Trophoblast cell (in vitro differentiated cells and primary cell): ENCODE data around the gene YAP1.

Experiments used
- DNase-seq, 2 donors: peaks; one replicate each; pipeline ENCODE4 v3.0.0-alpha.2; 2016
- H2AFZ ChIP-seq: 2 replicates; pipeline ENCODE4 v1.6.1; 2013; ENCODE audit warnings: low read length, moderate library complexity, mild to moderate bottlenecking; ENCODE audit not compliant: insufficient read depth, poor library complexity
- H2AK5ac ChIP-seq: 2 replicates; pipeline ENCODE4 v1.6.1; 2013; ENCODE audit warnings: mild to moderate bottlenecking, low read length
- H2BK120ac ChIP-seq: 2 replicates; pipeline ENCODE4 v1.6.1; 2013; ENCODE audit warnings: low read length, mild to moderate bottlenecking, moderate library complexity; ENCODE audit not compliant: insufficient read depth, poor library complexity
- H2BK12ac ChIP-seq: 2 replicates; pipeline ENCODE4 v1.6.1; 2013; ENCODE audit warnings: mild to moderate bottlenecking, low read length, moderate library complexity
- H2BK5ac ChIP-seq: 2 replicates; pipeline ENCODE4 v1.6.1; 2013; ENCODE audit warnings: low read length, low read depth, moderate library complexity, mild to moderate bottlenecking; ENCODE audit not compliant: poor library complexity
- H3K14ac ChIP-seq: 2 replicates; pipeline ENCODE4 v1.6.1; 2013; ENCODE audit warnings: mild to moderate bottlenecking, low read length
- H3K18ac ChIP-seq: 2 replicates; pipeline ENCODE4 v1.6.1; 2013; ENCODE audit warnings: mild to moderate bottlenecking, low read length
- H3K23ac ChIP-seq: 2 replicates; pipeline ENCODE4 v1.6.1; 2013; ENCODE audit warnings: low read length
- H3K27ac ChIP-seq: 2 replicates; pipeline ENCODE4 v1.5.1; 2013; ENCODE audit warnings: low read depth, mild to moderate bottlenecking, inconsistent platforms, low read length, moderate library complexity
- H3K27me3 ChIP-seq: 2 replicates; pipeline ENCODE4 v1.6.1; 2013; ENCODE audit warnings: inconsistent platforms, mild to moderate bottlenecking, low read length, moderate library complexity; ENCODE audit not compliant: insufficient read depth
- H3K36me3 ChIP-seq, 2 experiments: 1 replicate in 1 of 2; 2 replicates in 1 of 2; pipeline ENCODE4 v1.6.1; 2013; ENCODE audit warnings: low read length in 2 of 2, mild to moderate bottlenecking in 2 of 2, moderate library complexity in 1 of 2; ENCODE audit not compliant: insufficient read depth in 2 of 2, control insufficient read depth in 1 of 2
- H3K4ac ChIP-seq: 2 replicates; pipeline ENCODE4 v1.6.1; 2013; ENCODE audit warnings: low read depth, mild to moderate bottlenecking, low read length, moderate library complexity
- H3K4me1 ChIP-seq, 2 experiments: 1 replicate in 1 of 2; 2 replicates in 1 of 2; pipeline ENCODE4 v1.6.1; 2013; ENCODE audit warnings: low read length in 2 of 2, mild to moderate bottlenecking in 2 of 2, moderate library complexity in 1 of 2; ENCODE audit not compliant: insufficient read depth in 2 of 2, control insufficient read depth in 1 of 2
- H3K4me2 ChIP-seq: 2 replicates; pipeline ENCODE4 v1.6.1; 2013; ENCODE audit warnings: inconsistent platforms, mild to moderate bottlenecking, low read length, moderate library complexity
- H3K4me3 ChIP-seq: 2 replicates; pipeline ENCODE4 v1.5.1; 2013; ENCODE audit warnings: mild to moderate bottlenecking, low read depth, low read length, inconsistent platforms
- H3K79me1 ChIP-seq: one replicate; pipeline ENCODE4 v1.6.1; 2013; ENCODE audit warnings: low read length
- H3K79me2 ChIP-seq: 2 replicates; pipeline ENCODE4 v1.6.1; 2013; ENCODE audit warnings: low read length, mild to moderate bottlenecking; ENCODE audit not compliant: control insufficient read depth, insufficient read depth, poor library complexity
- H3K9ac ChIP-seq: 2 replicates; pipeline ENCODE4 v1.6.1; 2013; ENCODE audit warnings: mild to moderate bottlenecking, low read length
- H3K9me3 ChIP-seq: 2 replicates; pipeline ENCODE4 v1.6.1; 2013; ENCODE audit warnings: low read depth, mild to moderate bottlenecking, control low read depth, inconsistent platforms, low read length; ENCODE audit not compliant: insufficient read depth
- H4K12ac ChIP-seq: 2 replicates; pipeline ENCODE4 v1.6.1; 2013; ENCODE audit warnings: low read depth, mild to moderate bottlenecking, low read length, moderate library complexity
- H4K8ac ChIP-seq: 2 replicates; pipeline ENCODE4 v1.6.1; 2013; ENCODE audit warnings: low read depth, mild to moderate bottlenecking, low read length, moderate library complexity
- H4K91ac ChIP-seq: one replicate; pipeline ENCODE4 v1.6.1; 2013; ENCODE audit warnings: low read depth, mild to moderate bottlenecking, low read length, moderate library complexity
- WGBS: extraction: QIAGEN DNeasy Blood & Tissue Kit; methylation state at CpG from one replicate; pipeline ENCODE4 v1.1.7; 2013; ENCODE audit warnings: missing lambda C conversion rate; ENCODE audit not compliant: insufficient read length, insufficient coverage; ENCODE audit errors: extremely low coverage; 5-methylcytosine and 5-hydroxymethylcytosine counted together

The YAP1 gene

DNA sequence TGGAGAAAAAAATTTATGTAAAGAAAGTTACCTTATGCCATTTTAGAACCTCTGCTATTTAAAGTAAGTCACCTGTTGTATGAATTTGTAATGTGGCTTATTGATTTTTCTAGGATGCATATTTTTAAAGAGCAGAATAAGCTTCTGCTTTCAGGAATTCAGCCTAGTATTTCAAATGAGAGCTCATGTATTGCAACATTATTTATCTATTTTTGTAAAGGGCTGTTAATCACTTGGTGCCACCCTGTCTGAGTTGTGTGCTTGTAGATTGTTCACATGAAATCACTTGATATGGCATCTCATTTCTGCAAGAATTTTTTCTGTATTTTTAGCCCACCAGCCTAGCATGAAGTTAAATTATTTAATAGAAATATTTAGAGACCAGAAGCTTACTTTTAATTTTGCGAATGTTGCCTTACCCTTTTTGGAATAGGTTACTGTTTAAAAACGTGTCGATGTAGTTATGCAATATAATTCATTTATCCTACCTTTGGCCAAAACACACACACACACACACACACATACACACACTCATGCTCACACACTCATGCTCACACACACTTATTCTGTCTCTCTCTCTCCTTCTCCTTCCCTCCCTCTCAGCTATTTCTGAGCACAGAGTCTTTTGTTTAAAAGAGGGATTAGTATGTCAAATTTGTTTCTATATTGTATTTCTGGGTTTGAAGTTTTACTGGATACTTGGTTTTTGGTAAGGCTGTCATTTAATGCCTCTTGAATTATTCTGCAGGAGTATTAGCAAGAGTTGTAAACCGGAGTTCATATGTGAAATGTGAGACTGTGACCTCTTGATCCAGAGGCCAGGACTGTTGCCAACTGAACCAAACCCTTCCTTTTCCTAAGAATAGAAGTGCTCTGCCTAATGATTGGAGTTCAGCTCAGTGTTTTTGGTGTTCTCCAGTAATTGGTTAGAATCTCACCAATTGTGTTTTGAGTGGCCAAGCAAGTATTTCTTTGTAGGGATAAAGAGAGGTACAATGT, 34.4 kb downstream of the YAP1 start:
- Histone ChIP-seq H3K23ac (no peak overlapping the region), H2AK5ac (no peak overlapping the region), H2BK120ac (no peak overlapping the region), H4K8ac (no peak overlapping the region), H3K14ac (no peak overlapping the region), H3K9me3 (no peaks in the 10 kb centered on the region), H2AFZ (no peak overlapping the region), H3K4ac (peak overlapping the region; percentile 21), H4K91ac (no peak overlapping the region), H3K4me1 (peaks cover 2% of the 10 kb centered on the region in 2 experiments), H3K79me1 (no peaks in the 10 kb centered on the region), H3K4me3 (no peak overlapping the region), H2BK5ac (no peak overlapping the region), H2BK12ac (no peak overlapping the region), H3K18ac (no peak overlapping the region), H4K12ac (no peak overlapping the region), H3K4me2 (no peak overlapping the region), H3K9ac (no peak overlapping the region), H3K27ac (no peak overlapping the region), H3K36me3 (peaks cover 0 to 2% of the 10 kb centered on the region in 2 experiments), H3K79me2 (peaks cover 9% of the 10 kb centered on the region), H3K27me3 (no peaks in the 10 kb centered on the region)
- DNase-seq, result no peak
- no CpG with 5 or more reads among the region's 4 CpGs for WGBS

DNA sequence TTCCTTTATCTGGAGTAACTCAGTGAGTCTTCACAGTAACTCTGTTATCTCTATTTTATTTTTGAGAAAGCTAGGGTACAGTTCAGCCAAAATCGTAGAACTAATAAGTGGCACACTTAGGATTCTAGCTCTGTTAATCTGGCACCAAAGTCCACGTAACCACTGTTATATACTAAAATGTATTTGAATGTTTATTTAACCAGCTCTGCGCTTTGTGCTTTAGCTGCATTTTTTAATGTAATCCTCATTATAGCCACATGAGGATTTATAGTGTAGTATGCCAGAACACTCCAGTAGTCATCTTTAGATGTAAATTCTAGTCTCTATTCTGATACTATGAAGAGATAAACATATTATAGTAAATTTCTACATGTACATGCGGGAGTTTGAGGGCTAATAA, 36.8 kb downstream of the YAP1 start:
- H2BK120ac ChIP-seq, result no peak overlapping the region
- peaks cover 0 to 3% of the 10 kb centered on the region in 2 experiments for H3K4me1 ChIP-seq
- H3K36me3 ChIP-seq, result peaks cover 2% of the 10 kb centered on the region in 2 experiments
- H3K14ac ChIP-seq, result no peak overlapping the region
- no peaks in the 10 kb centered on the region for H3K9me3 ChIP-seq
- H2BK12ac ChIP-seq, result no peak overlapping the region
- no peak overlapping the region for H4K91ac ChIP-seq
- no peaks in the 10 kb centered on the region for H3K79me1 ChIP-seq
- H3K4me2 ChIP-seq, result no peak overlapping the region
- H3K18ac ChIP-seq, result no peak overlapping the region
- H4K8ac ChIP-seq, result no peak overlapping the region
- no peak overlapping the region for H3K4ac ChIP-seq
- H3K27me3 ChIP-seq, result no peaks in the 10 kb centered on the region
- no peak overlapping the region for H2AK5ac ChIP-seq
- no peak overlapping the region for H3K23ac ChIP-seq
- no peak for DNase-seq
- H4K12ac ChIP-seq, result no peak overlapping the region
- WGBS, result no CpG with 5 or more reads among the region's 4 CpGs
- H3K27ac ChIP-seq, result no peak overlapping the region
- no peak overlapping the region for H3K4me3 ChIP-seq
- H2AFZ ChIP-seq, result no peak overlapping the region
- no peak overlapping the region for H2BK5ac ChIP-seq
- H3K9ac ChIP-seq, result no peak overlapping the region
- peaks cover 7% of the 10 kb centered on the region for H3K79me2 ChIP-seq

DNA sequence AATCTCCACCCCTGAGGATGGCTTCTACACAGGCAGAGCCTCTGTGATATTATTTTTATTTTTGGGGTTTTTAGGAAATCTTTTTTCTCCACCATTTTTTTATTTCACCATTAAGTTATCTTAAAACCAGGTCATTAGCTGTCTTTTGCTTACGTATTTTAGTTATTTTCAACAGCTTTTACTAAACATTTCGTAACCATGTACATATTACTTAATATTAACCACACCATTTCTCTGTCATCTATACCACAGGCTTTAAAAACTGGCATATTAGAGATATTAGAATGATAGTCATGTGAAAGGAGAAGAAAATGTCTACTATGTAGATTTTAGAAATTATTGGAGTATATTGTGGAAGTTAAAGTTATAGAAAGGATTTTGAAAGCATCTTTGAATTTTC, 37.4 kb downstream of the YAP1 start:
- no peak overlapping the region for H2BK5ac ChIP-seq
- peaks cover 2% of the 10 kb centered on the region in 2 experiments for H3K36me3 ChIP-seq
- H2BK12ac ChIP-seq, result no peak overlapping the region
- DNase-seq, result no peak
- H3K27me3 ChIP-seq, result no peaks in the 10 kb centered on the region
- H3K18ac ChIP-seq, result no peak overlapping the region
- H3K23ac ChIP-seq, result no peak overlapping the region
- peaks cover 9% of the 10 kb centered on the region for H3K79me2 ChIP-seq
- H3K4me3 ChIP-seq, result no peak overlapping the region
- H2BK120ac ChIP-seq, result no peak overlapping the region
- no peaks in the 10 kb centered on the region for H3K9me3 ChIP-seq
- no peak overlapping the region for H3K4me2 ChIP-seq
- no peaks in the 10 kb centered on the region for H3K79me1 ChIP-seq
- no peak overlapping the region for H2AFZ ChIP-seq
- H3K4me1 ChIP-seq, result peaks cover 3 to 5% of the 10 kb centered on the region in 2 experiments
- WGBS, result no CpG with 5 or more reads among the region's 2 CpGs
- no peak overlapping the region for H3K14ac ChIP-seq
- H2AK5ac ChIP-seq, result no peak overlapping the region
- H4K91ac ChIP-seq, result no peak overlapping the region
- H3K4ac ChIP-seq, result no peak overlapping the region
- no peak overlapping the region for H4K8ac ChIP-seq
- H3K9ac ChIP-seq, result no peak overlapping the region
- H4K12ac ChIP-seq, result no peak overlapping the region
- no peak overlapping the region for H3K27ac ChIP-seq

DNA sequence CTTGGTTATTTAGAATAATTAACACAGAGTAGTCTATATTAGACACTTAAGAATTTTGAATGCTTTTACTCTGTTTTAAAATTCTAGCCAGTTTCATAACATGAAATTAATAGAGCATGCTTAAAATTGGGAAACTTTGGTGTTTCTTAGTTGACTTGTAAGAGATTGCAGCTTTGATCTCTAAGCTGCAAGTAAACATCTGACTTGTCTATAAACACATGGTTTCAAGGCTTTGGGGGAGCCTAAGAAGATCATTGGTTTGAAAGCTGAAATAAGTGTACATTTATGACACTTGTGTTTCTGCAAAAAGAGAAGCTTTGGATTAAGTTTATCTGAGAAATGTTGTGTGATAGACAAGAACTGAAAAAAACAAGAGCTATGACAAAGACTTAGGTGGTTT, 37.8 kb downstream of the YAP1 start:
- Histone ChIP-seq H3K27ac (no peak overlapping the region), H2AFZ (no peak overlapping the region)

More for the DNA sequence above, 37.8 kb downstream of the YAP1 start:
- Histone ChIP-seq H2BK12ac (no peak overlapping the region), H3K14ac (no peak overlapping the region), H3K36me3 (peaks cover 2% of the 10 kb centered on the region in 2 experiments), H2BK5ac (no peak overlapping the region), H4K8ac (no peak overlapping the region), H2AK5ac (no peak overlapping the region), H4K91ac (no peak overlapping the region), H3K4me3 (no peak overlapping the region), H3K4me2 (no peak overlapping the region), H4K12ac (no peak overlapping the region), H3K9ac (no peak overlapping the region), H2BK120ac (no peak overlapping the region), H3K27me3 (no peaks in the 10 kb centered on the region), H3K4me1 (peaks cover 3 to 7% of the 10 kb centered on the region in 2 experiments), H3K9me3 (no peaks in the 10 kb centered on the region), H3K79me1 (no peaks in the 10 kb centered on the region), H3K18ac (no peak overlapping the region), H3K4ac (peak overlapping the region; percentile 98), H3K23ac (no peak overlapping the region), H3K79me2 (peaks cover 9% of the 10 kb centered on the region)
- DNase-seq, result no peak
